Breast epithelium (tissue), 3 donors: ENCODE measurements around the gene TOGARAM1.

Experiments
- CTCF ChIP-seq, 3 donors: fragments of 450-650 bp; IDR thresholded peaks; one replicate each; pipeline ENCODE4 v1.5.1; 2016 to 2017; ENCODE audit warnings: antibody characterized with exemption in 3 of 3, mild to moderate bottlenecking in 3 of 3, moderate library complexity in 3 of 3
- POLR2A ChIP-seq: fragments of 450-650 bp; IDR thresholded peaks from one replicate; pipeline ENCODE4 v1.6.1; 2016; ENCODE audit warnings: antibody characterized with exemption, mild to moderate bottlenecking, moderate library complexity
- POLR2AphosphoS5 ChIP-seq, 3 donors: sonication (generic); formaldehyde crosslinking; IDR thresholded peaks; one replicate each; pipeline ENCODE4 v1.6.1; 2017; ENCODE audit warnings: antibody characterized with exemption in 3 of 3

- TF ChIP-seq CTCF (IDR thresholded peaks at IDR 0.05), result no peak
- no peak for TF ChIP-seq POLR2AphosphoS5 (IDR thresholded peaks at IDR 0.05)
- no peak for TF ChIP-seq POLR2A
Observed at GRCh38 chr14:45038256-45038655, 76.3 kb downstream of the TOGARAM1 start.
